GM23338 (cell line): ENCODE results near the gene NPC2. TPM values are rescaled to one million over a fixed set of nuclear protein-coding genes. Genes with fewer than 3 reads are reported as not detected.

Experiments
- ATAC-seq: fragments of 200-7000 bp; cut with Tn5 transposase; 3 replicates; pipeline ENCODE4 v1.9.1; 2020
- DNase-seq: peaks from one replicate; pipeline ENCODE4 v3.0.0-alpha.2; 2015; ENCODE audit warnings: low spot score
- H2AFZ ChIP-seq: fragments of 200-600 bp; sonication (generic); 2 replicates; pipeline ENCODE4 v1.8.0; 2016; ENCODE audit warnings: antibody characterized with exemption, mild to moderate bottlenecking, moderate library complexity
- H3F3A ChIP-seq: fragments of 200-600 bp; sonication (generic); replicated peaks from 2 replicates; pipeline ENCODE4 v1.8.0; 2017; ENCODE audit warnings: antibody characterized with exemption, mixed run types, low read depth
- H3K27ac ChIP-seq: fragments of 200-600 bp; sonication (generic); 2 replicates; pipeline ENCODE4 v1.6.1; 2016; ENCODE audit warnings: low read depth
- H3K27me3 ChIP-seq: fragments of 200-600 bp; sonication (generic); 2 replicates; pipeline ENCODE4 v1.8.0; 2016; ENCODE audit warnings: mild to moderate bottlenecking, mixed run types, moderate library complexity; ENCODE audit not compliant: insufficient read depth
- H3K36me3 ChIP-seq: fragments of 200-600 bp; sonication (generic); 2 replicates; pipeline ENCODE4 v1.8.0; 2016; ENCODE audit warnings: mild to moderate bottlenecking; ENCODE audit not compliant: insufficient read depth
- H3K4me1 ChIP-seq: fragments of 200-600 bp; sonication (generic); 2 replicates; pipeline ENCODE4 v1.8.0; 2016; ENCODE audit warnings: mild to moderate bottlenecking, moderate library complexity; ENCODE audit not compliant: insufficient read depth
- H3K4me2 ChIP-seq: fragments of 200-600 bp; sonication (generic); 2 replicates; pipeline ENCODE4 v1.7.1; 2017; ENCODE audit warnings: mixed run types
- H3K4me3 ChIP-seq: fragments of 200-600 bp; sonication (generic); 2 replicates; pipeline ENCODE4 v1.6.1; 2016; ENCODE audit warnings: mixed run types
- H3K79me2 ChIP-seq: fragments of 200-600 bp; sonication (generic); replicated peaks from 2 replicates; pipeline ENCODE4 v1.8.0; 2017; ENCODE audit warnings: mild to moderate bottlenecking; ENCODE audit not compliant: insufficient read depth
- H3K9me2 ChIP-seq: fragments of 200-600 bp; sonication (generic); 2 replicates; pipeline ENCODE4 v1.8.0; 2017; ENCODE audit not compliant: insufficient read depth
- H4K20me1 ChIP-seq: fragments of 200-600 bp; sonication (generic); replicated peaks from 2 replicates; pipeline ENCODE4 v1.8.0; 2017; ENCODE audit warnings: mild to moderate bottlenecking; ENCODE audit not compliant: insufficient read depth
- H3K27ac Mint-ChIP-seq: 2 replicates; pipeline ENCODE4 v1.8.0; 2020; ENCODE audit warnings: inconsistent platforms, mild to moderate bottlenecking, moderate library complexity, mixed read lengths
- H3K27me3 Mint-ChIP-seq: 3 replicates; pipeline ENCODE4 v1.8.0; 2022; ENCODE audit warnings: low read depth, mild to moderate bottlenecking, moderate library complexity, mixed read lengths, inconsistent platforms; ENCODE audit not compliant: insufficient read depth, poor library complexity
- H3K36me3 Mint-ChIP-seq: 3 replicates; pipeline ENCODE4 v1.8.0; 2021; ENCODE audit warnings: low read depth, mild to moderate bottlenecking, inconsistent platforms, moderate library complexity, mixed read lengths
- H3K4me1 Mint-ChIP-seq: 3 replicates; pipeline ENCODE4 v1.8.0; 2020; ENCODE audit warnings: mild to moderate bottlenecking, inconsistent platforms, mixed read lengths
- H3K4me3 Mint-ChIP-seq: 3 replicates; pipeline ENCODE4 v1.8.0; 2021; ENCODE audit warnings: moderate library complexity, mild to moderate bottlenecking, inconsistent platforms, mixed read lengths
- H3K9me3 Mint-ChIP-seq: 3 replicates; pipeline ENCODE4 v1.8.0; 2020; ENCODE audit warnings: moderate library complexity, mild to moderate bottlenecking, inconsistent platforms, mixed read lengths
- CREB1 ChIP-seq: fragments of 250-450 bp; sonication (Bioruptor Pico); IDR thresholded peaks from 2 replicates; pipeline ENCODE4 v1.5.0; 2020; ENCODE audit warnings: low read depth, mild to moderate bottlenecking, moderate library complexity
- EZH2 ChIP-seq: fragments of 200-600 bp; sonication (generic); IDR thresholded peaks from one replicate; pipeline ENCODE4 v1.8.0; 2017; ENCODE audit warnings: antibody characterized with exemption, mild to moderate bottlenecking, low read depth; ENCODE audit not compliant: unreplicated experiment
- EZH2phosphoT487 ChIP-seq: fragments of 200-600 bp; sonication (generic); IDR thresholded peaks from one replicate; pipeline ENCODE4 v1.8.1; 2018; ENCODE audit warnings: antibody characterized with exemption; ENCODE audit not compliant: unreplicated experiment
- JUNB ChIP-seq: IDR thresholded peaks from one replicate; pipeline ENCODE4 v1.6.1; 2016; ENCODE audit warnings: antibody characterized with exemption; ENCODE audit not compliant: unreplicated experiment
- POLR2AphosphoS5 ChIP-seq: IDR thresholded peaks from 2 replicates; pipeline ENCODE4 v1.6.1; 2016; ENCODE audit warnings: antibody characterized with exemption, low read depth
- STAT1 ChIP-seq: IDR thresholded peaks from one replicate; pipeline ENCODE4 v1.6.1; 2016; ENCODE audit warnings: antibody characterized with exemption; ENCODE audit not compliant: unreplicated experiment
- ZNF114 ChIP-seq: fragments of 250-450 bp; sonication (Bioruptor Pico); IDR thresholded peaks from 2 replicates; pipeline ENCODE4 v1.5.0; 2020; ENCODE audit warnings: mild to moderate bottlenecking, moderate library complexity
- ZNF331 ChIP-seq: fragments of 250-450 bp; sonication (Bioruptor Pico); IDR thresholded peaks from 2 replicates; pipeline ENCODE4 v1.5.0; 2020; ENCODE audit warnings: low read depth, mild to moderate bottlenecking, moderate library complexity
- polyA plus RNA-seq: library from polyadenylated mRNA; unstranded; fragments of >200 nt; fragmentation: Nextera tagmentation; extraction: Ambion mirVana; gene quantifications from 2 replicates; pipeline ENCODE4 v1.2.1, GENCODE V29; 2016
- total RNA-seq: library from RNA; depleted of rRNA; stranded (reverse); fragments of >200 nt; shearing (Covaris generic); gene quantifications from 2 replicates; pipeline ENCODE4 v1.2.3, GENCODE V29; 2014
- TF ChIP-seq, protein P1 (sequence below), 2 experiments: fragments of 200-600 bp in 1 of 2; sonication (generic) in 1 of 2; conservative IDR thresholded peaks; 2 replicates each; pipeline versions ENCODE4 v1.5.1 to v1.6.1; 2016 to 2017; ENCODE audit warnings: antibody characterized with exemption in 2 of 2, low read depth in 2 of 2, mild to moderate bottlenecking in 2 of 2, moderate library complexity in 1 of 2
- TF ChIP-seq, protein P2 (sequence below): IDR thresholded peaks from 2 replicates; pipeline ENCODE4 v1.6.1; 2016; ENCODE audit warnings: antibody characterized with exemption
- TF ChIP-seq, protein P3 (sequence below): IDR thresholded peaks from one replicate; pipeline ENCODE4 v1.6.1; 2018; ENCODE audit warnings: antibody characterized with exemption; ENCODE audit not compliant: unreplicated experiment

The NPC2 gene
- total and polyA plus RNA-seq, 2 experiments from 2014 or later: 287 to 344 TPM

DNA sequence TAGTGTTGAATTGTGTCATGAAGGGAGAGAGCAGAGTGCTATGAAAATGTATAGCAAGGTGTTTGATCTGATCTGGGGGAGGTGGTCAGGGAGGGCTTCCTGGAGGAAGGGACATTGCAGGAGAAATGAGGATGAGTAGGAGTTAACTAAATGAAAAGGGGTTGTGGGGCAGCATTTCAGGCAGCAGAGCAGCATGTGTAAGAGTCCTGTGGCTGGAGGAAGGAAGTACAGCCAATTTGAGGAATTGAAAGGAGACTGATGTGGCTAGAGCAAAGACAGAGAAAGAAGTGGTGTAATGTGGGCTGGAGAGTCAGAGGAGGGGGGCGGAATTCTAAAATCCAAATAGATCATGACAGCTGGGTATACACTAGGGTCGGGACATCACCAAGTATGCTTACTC lies 20.5 kb downstream of the NPC2 start:
- no peaks in the 10 kb centered on the region for H3K79me2 ChIP-seq
- no peaks in the 10 kb centered on the region for H3F3A ChIP-seq
- no peak for ATAC-seq
- H3K4me3 Mint-ChIP-seq: no peak overlapping the region
- H3K27ac ChIP-seq: no peak overlapping the region
- no peak for DNase-seq
- no peaks in the 10 kb centered on the region for H3K27me3 ChIP-seq
- 0 out of 2 replicates have a peak, but pooled peaks cover 5% of the 10 kb centered on the region for H3K36me3 ChIP-seq
- H3K9me3 Mint-ChIP-seq: no peaks in the 10 kb centered on the region
- no peak overlapping the region for H2AFZ ChIP-seq
- no peak overlapping the region for H3K27ac Mint-ChIP-seq
- peaks cover 5% of the 10 kb centered on the region for H3K27me3 Mint-ChIP-seq
- no peak for TF ChIP-seq STAT1
- no peak for TF ChIP-seq EZH2
- TF ChIP-seq, protein P1, sequence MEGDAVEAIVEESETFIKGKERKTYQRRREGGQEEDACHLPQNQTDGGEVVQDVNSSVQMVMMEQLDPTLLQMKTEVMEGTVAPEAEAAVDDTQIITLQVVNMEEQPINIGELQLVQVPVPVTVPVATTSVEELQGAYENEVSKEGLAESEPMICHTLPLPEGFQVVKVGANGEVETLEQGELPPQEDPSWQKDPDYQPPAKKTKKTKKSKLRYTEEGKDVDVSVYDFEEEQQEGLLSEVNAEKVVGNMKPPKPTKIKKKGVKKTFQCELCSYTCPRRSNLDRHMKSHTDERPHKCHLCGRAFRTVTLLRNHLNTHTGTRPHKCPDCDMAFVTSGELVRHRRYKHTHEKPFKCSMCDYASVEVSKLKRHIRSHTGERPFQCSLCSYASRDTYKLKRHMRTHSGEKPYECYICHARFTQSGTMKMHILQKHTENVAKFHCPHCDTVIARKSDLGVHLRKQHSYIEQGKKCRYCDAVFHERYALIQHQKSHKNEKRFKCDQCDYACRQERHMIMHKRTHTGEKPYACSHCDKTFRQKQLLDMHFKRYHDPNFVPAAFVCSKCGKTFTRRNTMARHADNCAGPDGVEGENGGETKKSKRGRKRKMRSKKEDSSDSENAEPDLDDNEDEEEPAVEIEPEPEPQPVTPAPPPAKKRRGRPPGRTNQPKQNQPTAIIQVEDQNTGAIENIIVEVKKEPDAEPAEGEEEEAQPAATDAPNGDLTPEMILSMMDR (conservative IDR thresholded peaks at IDR 0.05; ENCODE audit: low read depth in 2 of 2): no peak
- no peak for TF ChIP-seq ZNF114 (CRISPR knock-in tag)
- H3K4me1 ChIP-seq: no peaks in the 10 kb centered on the region
- peaks cover 17% of the 10 kb centered on the region for H3K4me1 Mint-ChIP-seq
- H3K4me2 ChIP-seq: no peak overlapping the region
- H3K9me2 ChIP-seq: no peaks in the 10 kb centered on the region
- no peak overlapping the region for H3K4me3 ChIP-seq
- H3K36me3 Mint-ChIP-seq: peaks cover 10% of the 10 kb centered on the region; the same call in 2 of the 3 replicates
- H4K20me1 ChIP-seq: no peaks in the 10 kb centered on the region

DNA sequence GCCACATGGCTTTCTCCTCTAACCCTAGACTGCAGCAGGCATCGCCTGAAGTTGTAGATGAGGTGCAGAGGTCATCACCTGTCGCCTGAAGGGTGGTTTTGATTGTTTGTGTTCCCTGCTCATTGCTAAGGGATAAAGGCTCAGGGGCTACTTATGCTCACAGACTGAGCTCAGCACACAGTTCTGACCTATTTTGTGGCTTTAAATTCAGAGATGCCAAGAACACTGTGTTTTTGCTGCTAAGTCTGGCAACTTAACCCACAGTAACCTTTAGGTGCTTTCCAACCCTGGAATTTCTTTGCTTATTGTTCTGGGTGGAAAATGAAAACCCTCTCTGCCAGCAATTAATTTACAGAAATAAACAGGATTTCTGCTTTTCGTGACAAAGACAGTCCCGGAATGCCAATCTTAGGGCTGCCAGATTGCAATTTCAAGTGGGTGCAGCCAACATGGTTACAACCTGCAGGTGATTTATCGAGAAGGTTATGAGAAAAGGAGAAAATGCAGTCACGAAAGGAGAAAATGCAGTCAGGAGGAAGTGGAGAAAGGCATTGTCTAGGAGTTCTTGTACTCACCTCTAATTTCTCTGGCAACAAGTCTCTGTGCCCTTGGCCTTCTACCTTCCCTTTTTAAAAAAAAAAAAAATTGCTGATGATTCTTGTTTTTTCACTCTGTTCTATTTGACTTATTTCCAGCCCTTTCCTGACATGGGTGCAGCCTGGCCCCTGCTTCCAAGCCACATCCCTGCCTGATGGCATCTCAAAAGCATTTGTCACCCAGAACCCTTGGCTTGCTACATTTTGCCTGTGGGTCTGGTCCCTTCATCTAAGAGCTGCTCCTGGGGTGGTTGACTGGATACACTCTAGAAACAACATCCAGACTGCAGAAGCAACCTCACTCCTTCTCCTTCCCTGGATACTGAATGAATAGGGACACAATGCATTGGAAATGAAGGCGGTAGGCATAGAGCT lies 23.3 kb downstream of the NPC2 start:
- no peaks in the 10 kb centered on the region for H3K9me3 Mint-ChIP-seq
- peaks cover 3% of the 10 kb centered on the region for H3K27me3 Mint-ChIP-seq
- no peak for DNase-seq
- Histone ChIP-seq H3K79me2 (no peaks in the 10 kb centered on the region), H3K36me3 (0 out of 2 replicates have a peak, but pooled peaks cover 5% of the 10 kb centered on the region), H3K4me3 (no peak overlapping the region), H3K27me3 (no peaks in the 10 kb centered on the region), H3K27ac (no peak overlapping the region), H3K4me2 (no peak overlapping the region), H3K9me2 (no peaks in the 10 kb centered on the region), H4K20me1 (no peaks in the 10 kb centered on the region), H3F3A (no peaks in the 10 kb centered on the region), H3K4me1 (no peaks in the 10 kb centered on the region), H2AFZ (no peak overlapping the region)
- no peak overlapping the region for H3K4me3 Mint-ChIP-seq
- peaks cover 7% of the 10 kb centered on the region; the same call in 2 of the 3 replicates for H3K36me3 Mint-ChIP-seq
- no peak for ATAC-seq
- no peak overlapping the region for H3K27ac Mint-ChIP-seq
- peaks cover 8% of the 10 kb centered on the region for H3K4me1 Mint-ChIP-seq
- TF ChIP-seq ZNF331 (no peak), EZH2phosphoT487 (no peak), STAT1 (no peak), EZH2 (no peak), ZNF114 (CRISPR knock-in tag) (no peak), CREB1 (CRISPR knock-in tag) (no peak), POLR2AphosphoS5 (no peak), JUNB (no peak)
- TF ChIP-seq, protein P2, sequence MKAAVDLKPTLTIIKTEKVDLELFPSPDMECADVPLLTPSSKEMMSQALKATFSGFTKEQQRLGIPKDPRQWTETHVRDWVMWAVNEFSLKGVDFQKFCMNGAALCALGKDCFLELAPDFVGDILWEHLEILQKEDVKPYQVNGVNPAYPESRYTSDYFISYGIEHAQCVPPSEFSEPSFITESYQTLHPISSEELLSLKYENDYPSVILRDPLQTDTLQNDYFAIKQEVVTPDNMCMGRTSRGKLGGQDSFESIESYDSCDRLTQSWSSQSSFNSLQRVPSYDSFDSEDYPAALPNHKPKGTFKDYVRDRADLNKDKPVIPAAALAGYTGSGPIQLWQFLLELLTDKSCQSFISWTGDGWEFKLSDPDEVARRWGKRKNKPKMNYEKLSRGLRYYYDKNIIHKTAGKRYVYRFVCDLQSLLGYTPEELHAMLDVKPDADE: no peak
- TF ChIP-seq, protein P1 (conservative IDR thresholded peaks at IDR 0.05; ENCODE audit: low read depth in 2 of 2): no peak
- TF ChIP-seq, protein P3, sequence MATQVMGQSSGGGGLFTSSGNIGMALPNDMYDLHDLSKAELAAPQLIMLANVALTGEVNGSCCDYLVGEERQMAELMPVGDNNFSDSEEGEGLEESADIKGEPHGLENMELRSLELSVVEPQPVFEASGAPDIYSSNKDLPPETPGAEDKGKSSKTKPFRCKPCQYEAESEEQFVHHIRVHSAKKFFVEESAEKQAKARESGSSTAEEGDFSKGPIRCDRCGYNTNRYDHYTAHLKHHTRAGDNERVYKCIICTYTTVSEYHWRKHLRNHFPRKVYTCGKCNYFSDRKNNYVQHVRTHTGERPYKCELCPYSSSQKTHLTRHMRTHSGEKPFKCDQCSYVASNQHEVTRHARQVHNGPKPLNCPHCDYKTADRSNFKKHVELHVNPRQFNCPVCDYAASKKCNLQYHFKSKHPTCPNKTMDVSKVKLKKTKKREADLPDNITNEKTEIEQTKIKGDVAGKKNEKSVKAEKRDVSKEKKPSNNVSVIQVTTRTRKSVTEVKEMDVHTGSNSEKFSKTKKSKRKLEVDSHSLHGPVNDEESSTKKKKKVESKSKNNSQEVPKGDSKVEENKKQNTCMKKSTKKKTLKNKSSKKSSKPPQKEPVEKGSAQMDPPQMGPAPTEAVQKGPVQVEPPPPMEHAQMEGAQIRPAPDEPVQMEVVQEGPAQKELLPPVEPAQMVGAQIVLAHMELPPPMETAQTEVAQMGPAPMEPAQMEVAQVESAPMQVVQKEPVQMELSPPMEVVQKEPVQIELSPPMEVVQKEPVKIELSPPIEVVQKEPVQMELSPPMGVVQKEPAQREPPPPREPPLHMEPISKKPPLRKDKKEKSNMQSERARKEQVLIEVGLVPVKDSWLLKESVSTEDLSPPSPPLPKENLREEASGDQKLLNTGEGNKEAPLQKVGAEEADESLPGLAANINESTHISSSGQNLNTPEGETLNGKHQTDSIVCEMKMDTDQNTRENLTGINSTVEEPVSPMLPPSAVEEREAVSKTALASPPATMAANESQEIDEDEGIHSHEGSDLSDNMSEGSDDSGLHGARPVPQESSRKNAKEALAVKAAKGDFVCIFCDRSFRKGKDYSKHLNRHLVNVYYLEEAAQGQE: no peak
